ENCODE results near the gene EXD3.
"Not testable (repeated sequence)": the region's sequence is repeated elsewhere in the genome, so short reads cannot be mapped to it uniquely, and the experiment has no call there.

EXD3 gene

GRCh38 chr9:137265496-137266161 lies 157.3 kb downstream of the EXD3 start:
- H3K4me1 Mint-ChIP-seq: peaks cover 26% of the 10 kb centered on the region
- H3K4me3 Mint-ChIP-seq: no peak overlapping the region
- H3K9me3 Mint-ChIP-seq: no peaks in the 10 kb centered on the region
- no peaks in the 10 kb centered on the region for H3K27me3 Mint-ChIP-seq
- ATAC-seq (ENCODE audit: low read depth): no peak
- no peak overlapping the region for H3K27ac Mint-ChIP-seq
- H3K36me3 Mint-ChIP-seq: peaks cover 6% of the 10 kb centered on the region
- no peak for DNase-seq (ENCODE audit: low spot score in 2 of 2)

GRCh38 chr9:137264067-137264466 lies 158.9 kb downstream of the EXD3 start:
- H3K27ac Mint-ChIP-seq: no peak overlapping the region

DNA sequence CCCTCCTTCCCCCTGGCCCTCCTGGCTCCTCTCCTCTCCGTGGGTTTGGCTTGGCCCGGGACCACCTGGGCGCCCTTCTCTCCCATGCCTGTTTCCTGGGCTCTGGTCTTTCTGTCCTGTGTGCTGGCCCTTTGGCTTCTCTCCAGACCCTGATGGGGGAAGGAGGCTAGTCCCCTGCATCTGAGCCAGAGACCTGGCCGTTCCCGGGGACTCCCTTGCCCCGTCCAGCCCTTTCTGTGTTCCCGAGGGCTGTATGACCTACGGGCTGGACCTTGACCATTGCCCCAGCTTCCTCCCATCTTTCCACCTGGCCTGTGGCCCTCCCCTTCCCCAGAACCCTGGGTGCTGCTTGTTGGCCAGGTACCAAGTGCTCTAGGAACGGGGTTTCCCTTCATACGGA lies 159.5 kb downstream of the EXD3 start:
- Mint-ChIP-seq H3K4me3 (no peak overlapping the region), H3K36me3 (peaks cover 3% of the 10 kb centered on the region), H3K4me1 (peaks cover 16% of the 10 kb centered on the region), H3K9me3 (no peaks in the 10 kb centered on the region), H3K27ac (no peak overlapping the region), H3K27me3 (no peaks in the 10 kb centered on the region)
- DNase-seq (ENCODE audit: low spot score in 2 of 2) (no peak), ATAC-seq (ENCODE audit: low read depth) (no peak)

More at GRCh38 chr9:137264067-137264466, 158.9 kb downstream of the EXD3 start:
- no peaks in the 10 kb centered on the region for H3K27me3 Mint-ChIP-seq
- H3K4me1 Mint-ChIP-seq: peaks cover 20% of the 10 kb centered on the region
- peaks cover 6% of the 10 kb centered on the region for H3K36me3 Mint-ChIP-seq
- ATAC-seq (ENCODE audit: low read depth) (no peak), DNase-seq (ENCODE audit: low spot score in 2 of 2) (no peak)
- no peaks in the 10 kb centered on the region for H3K9me3 Mint-ChIP-seq
- no peak overlapping the region for H3K4me3 Mint-ChIP-seq

DNA sequence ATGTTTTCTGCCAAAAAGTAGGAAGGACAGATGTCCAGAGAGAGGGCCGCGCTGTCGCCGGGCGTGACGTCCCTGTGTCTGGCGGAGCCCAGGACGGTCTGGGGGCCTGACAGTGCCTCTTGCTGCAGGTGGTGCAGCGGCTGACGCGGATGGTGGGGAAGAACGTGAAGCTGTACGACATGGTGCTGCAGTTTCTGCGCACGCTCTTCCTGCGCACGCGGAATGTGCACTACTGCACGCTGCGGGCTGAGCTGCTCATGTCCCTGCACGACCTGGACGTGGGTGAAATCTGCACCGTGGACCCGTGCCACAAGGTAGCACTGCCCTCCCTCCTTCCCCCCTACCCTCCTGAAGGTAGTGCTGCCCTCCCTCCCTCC lies 160.1 kb downstream of the EXD3 start:
- Mint-ChIP-seq H3K27ac (no peak overlapping the region), H3K36me3 (peaks cover 3% of the 10 kb centered on the region), H3K4me1 (peaks cover 12% of the 10 kb centered on the region), H3K4me3 (no peak overlapping the region), H3K27me3 (no peaks in the 10 kb centered on the region), H3K9me3 (no peaks in the 10 kb centered on the region)
- DNase-seq (ENCODE audit: low spot score in 2 of 2) (no peak), ATAC-seq (ENCODE audit: low read depth) (no peak)

DNA sequence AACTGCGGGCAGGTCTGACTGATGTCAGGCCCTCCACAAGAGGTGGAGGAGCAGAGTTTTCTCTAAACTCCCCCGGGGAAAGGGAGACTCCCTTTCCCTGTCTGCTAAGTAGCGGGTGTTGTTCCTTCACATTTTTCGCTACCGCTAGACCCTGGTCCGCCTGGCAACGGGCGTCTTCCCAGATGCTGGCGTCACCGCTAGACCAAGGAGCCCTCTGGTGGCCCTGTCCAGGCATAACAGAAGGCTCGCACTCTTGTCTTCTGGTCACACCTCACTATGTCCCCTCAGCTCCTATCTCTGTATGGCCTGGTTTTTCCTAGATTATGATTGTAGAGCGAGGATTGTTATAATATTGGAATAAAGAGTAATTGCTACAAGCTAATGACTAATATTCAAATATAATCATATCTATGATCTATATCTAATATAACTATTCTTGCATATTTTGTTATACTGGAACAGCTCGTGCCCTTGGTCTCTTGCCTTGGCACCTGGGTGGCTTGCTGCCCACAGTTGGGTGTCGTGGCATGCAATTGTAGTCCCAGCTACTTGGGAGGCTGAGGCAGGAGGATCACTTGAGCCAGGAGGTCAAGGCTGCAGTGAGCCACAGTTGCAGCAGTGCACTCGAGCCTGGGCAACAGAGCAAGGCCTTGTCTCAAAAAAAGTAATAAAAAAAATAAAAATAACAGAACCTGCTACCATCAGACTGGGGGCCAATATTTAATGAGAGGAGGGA lies 160.6 kb downstream of the EXD3 start:
- ATAC-seq (ENCODE audit: low read depth); H3K9me3 Mint-ChIP-seq; DNase-seq (ENCODE audit: low spot score in 2 of 2): not testable (repeated sequence)

More for the DNA sequence above, 160.6 kb downstream of the EXD3 start:
- H3K4me3 Mint-ChIP-seq, H3K36me3 Mint-ChIP-seq, H3K4me1 Mint-ChIP-seq, H3K27me3 Mint-ChIP-seq, H3K27ac Mint-ChIP-seq: not testable (repeated sequence)

All from memory B cell (primary cell).